Fibroblast of lung (primary cell): ENCODE data around the gene NBR1.
"Not testable (repeated sequence)": the region's sequence is repeated elsewhere in the genome, so short reads cannot be mapped to it uniquely, and the experiment has no call there.

Experiments
- EZH2 ChIP-seq: IDR thresholded peaks from 2 replicates; pipeline ENCODE4 v1.5.1; 2012; ENCODE audit warnings: low read length, control low read depth, mild to moderate bottlenecking; ENCODE audit errors: missing control alignments
- TF ChIP-seq, protein P1 (sequence below), 2 donors: IDR thresholded peaks in 1 of 2; conservative IDR thresholded peaks in 1 of 2; 1 replicate in 1 of 2; 2 replicates in 1 of 2; pipeline ENCODE4 v1.5.1; 2011 to 2012; ENCODE audit warnings: low read length in 2 of 2, control low read depth in 1 of 2, inconsistent platforms in 1 of 2, low read depth in 1 of 2, mild to moderate bottlenecking in 1 of 2

DNA sequence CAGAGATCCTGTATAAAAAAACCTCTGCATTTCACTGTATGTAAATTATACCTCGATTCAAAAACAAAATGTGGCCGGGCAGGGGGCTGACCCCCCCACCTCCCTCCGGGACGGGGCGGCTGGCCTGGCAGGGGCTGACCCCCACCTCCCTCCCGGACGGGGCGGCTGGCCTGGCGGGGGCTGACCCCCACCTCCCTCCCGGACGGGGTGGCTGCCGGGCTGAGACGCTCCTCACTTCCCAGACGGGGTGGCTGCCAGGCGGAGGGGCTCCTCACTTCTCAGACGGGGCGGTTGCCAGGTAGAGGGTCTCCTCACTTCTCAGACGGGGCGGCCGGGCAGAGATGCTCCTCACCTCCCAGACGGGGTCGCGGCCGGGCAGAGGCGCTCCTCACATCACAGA is 11.8 kb upstream of the NBR1 start:
- TF ChIP-seq, protein P1, sequence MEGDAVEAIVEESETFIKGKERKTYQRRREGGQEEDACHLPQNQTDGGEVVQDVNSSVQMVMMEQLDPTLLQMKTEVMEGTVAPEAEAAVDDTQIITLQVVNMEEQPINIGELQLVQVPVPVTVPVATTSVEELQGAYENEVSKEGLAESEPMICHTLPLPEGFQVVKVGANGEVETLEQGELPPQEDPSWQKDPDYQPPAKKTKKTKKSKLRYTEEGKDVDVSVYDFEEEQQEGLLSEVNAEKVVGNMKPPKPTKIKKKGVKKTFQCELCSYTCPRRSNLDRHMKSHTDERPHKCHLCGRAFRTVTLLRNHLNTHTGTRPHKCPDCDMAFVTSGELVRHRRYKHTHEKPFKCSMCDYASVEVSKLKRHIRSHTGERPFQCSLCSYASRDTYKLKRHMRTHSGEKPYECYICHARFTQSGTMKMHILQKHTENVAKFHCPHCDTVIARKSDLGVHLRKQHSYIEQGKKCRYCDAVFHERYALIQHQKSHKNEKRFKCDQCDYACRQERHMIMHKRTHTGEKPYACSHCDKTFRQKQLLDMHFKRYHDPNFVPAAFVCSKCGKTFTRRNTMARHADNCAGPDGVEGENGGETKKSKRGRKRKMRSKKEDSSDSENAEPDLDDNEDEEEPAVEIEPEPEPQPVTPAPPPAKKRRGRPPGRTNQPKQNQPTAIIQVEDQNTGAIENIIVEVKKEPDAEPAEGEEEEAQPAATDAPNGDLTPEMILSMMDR (conservative IDR thresholded peaks at IDR 0.05 in 1 of 2, IDR thresholded peaks at IDR 0.05 in 1 of 2; ENCODE audit: low read depth in 1 of 2, low read length in 2 of 2): not testable (repeated sequence)
- not testable (repeated sequence) for TF ChIP-seq EZH2
